ENCODE results near the gene SMC3.

DNA sequence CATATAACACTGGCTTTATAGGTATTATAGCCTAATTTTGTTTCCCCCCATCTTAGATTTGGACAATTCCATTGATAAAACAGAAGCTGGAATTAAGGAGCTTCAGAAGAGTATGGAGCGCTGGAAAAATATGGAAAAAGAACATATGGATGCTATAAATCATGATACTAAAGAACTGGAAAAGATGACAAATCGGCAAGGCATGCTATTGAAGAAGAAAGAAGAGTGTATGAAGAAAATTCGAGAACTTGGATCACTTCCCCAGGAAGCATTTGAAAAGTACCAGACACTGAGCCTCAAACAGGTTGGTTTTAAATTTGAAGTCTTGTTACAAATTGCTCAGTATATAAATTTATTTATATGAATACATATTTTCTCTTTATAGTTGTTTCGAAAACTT lies 34.1 kb downstream of the SMC3 start:
- TF ChIP-seq, protein P1, sequence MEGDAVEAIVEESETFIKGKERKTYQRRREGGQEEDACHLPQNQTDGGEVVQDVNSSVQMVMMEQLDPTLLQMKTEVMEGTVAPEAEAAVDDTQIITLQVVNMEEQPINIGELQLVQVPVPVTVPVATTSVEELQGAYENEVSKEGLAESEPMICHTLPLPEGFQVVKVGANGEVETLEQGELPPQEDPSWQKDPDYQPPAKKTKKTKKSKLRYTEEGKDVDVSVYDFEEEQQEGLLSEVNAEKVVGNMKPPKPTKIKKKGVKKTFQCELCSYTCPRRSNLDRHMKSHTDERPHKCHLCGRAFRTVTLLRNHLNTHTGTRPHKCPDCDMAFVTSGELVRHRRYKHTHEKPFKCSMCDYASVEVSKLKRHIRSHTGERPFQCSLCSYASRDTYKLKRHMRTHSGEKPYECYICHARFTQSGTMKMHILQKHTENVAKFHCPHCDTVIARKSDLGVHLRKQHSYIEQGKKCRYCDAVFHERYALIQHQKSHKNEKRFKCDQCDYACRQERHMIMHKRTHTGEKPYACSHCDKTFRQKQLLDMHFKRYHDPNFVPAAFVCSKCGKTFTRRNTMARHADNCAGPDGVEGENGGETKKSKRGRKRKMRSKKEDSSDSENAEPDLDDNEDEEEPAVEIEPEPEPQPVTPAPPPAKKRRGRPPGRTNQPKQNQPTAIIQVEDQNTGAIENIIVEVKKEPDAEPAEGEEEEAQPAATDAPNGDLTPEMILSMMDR (conservative IDR thresholded peaks at IDR 0.05; ENCODE audit: low read length): no peak
- no peak for TF ChIP-seq EZH2phosphoT487 (IDR thresholded peaks at IDR 0.05; ENCODE audit: borderline replicate concordance, low read depth, low read length)

Data from OCI-LY7 (cell line).